HepG2 (cell line): Measurements from ENCODE around the gene DNAJC7. TPM values are rescaled to one million over a fixed set of nuclear protein-coding genes. Genes with fewer than 3 reads are reported as not detected.

ENCODE experiments used
- ARID3A ChIP-seq: IDR thresholded peaks from 2 replicates; pipeline ENCODE4 v1.6.1; 2012; ENCODE audit warnings: low read depth, low read length, improper control_type of control experiment
- GRHL1 ChIP-seq: sonication (generic); formaldehyde crosslinking; conservative IDR thresholded peaks from 2 replicates; pipeline ENCODE4 v1.8.0; 2022; ENCODE audit warnings: missing genetic modification reagents
- JUNB ChIP-seq: sonication (generic); formaldehyde crosslinking; IDR thresholded peaks from 2 replicates; pipeline ENCODE4 v1.8.0; 2022; ENCODE audit warnings: missing genetic modification reagents, mild to moderate bottlenecking, borderline replicate concordance
- MNT ChIP-seq: fragments of 450-650 bp; IDR thresholded peaks from 2 replicates; pipeline ENCODE4 v1.6.1; 2016
- NAIF1 ChIP-seq: sonication (generic); formaldehyde crosslinking; IDR thresholded peaks from 2 replicates; pipeline ENCODE4 v1.5.0; 2020; ENCODE audit warnings: mild to moderate bottlenecking, missing genetic modification reagents, borderline replicate concordance
- NCOA2 ChIP-seq: sonication (generic); formaldehyde crosslinking; IDR thresholded peaks from 2 replicates; pipeline ENCODE4 v1.8.0; 2022; ENCODE audit warnings: inconsistent platforms
- NFATC3 ChIP-seq: sonication (generic); formaldehyde crosslinking; IDR thresholded peaks from 2 replicates; pipeline ENCODE4 v1.5.1; 2020; ENCODE audit warnings: mild to moderate bottlenecking, missing genetic modification reagents
- RELA ChIP-seq: sonication (generic); formaldehyde crosslinking; IDR thresholded peaks from 2 replicates; pipeline ENCODE4 v1.4.0; 2020; ENCODE audit warnings: missing genetic modification reagents
- RFX5 ChIP-seq: IDR thresholded peaks from 2 replicates; pipeline ENCODE4 v1.6.1; 2011; ENCODE audit warnings: low read depth, low read length, improper control_type of control experiment
- RXRA ChIP-seq: sonication (generic); formaldehyde crosslinking; IDR thresholded peaks from 2 replicates; pipeline ENCODE4 v1.5.1; 2020; ENCODE audit warnings: missing genetic modification reagents
- SRSF9 ChIP-seq: fragments of 200-400 bp; formaldehyde crosslinking; IDR thresholded peaks from 2 replicates; pipeline ENCODE4 v1.6.1; 2018; ENCODE audit warnings: borderline replicate concordance, mild to moderate bottlenecking, low read depth, low read length; ENCODE audit not compliant: insufficient read depth, poor library complexity, severe bottlenecking
- TAF1 ChIP-seq: sonication (generic); formaldehyde crosslinking; IDR thresholded peaks from 2 replicates; pipeline ENCODE4 v1.4.0; 2020; ENCODE audit warnings: missing genetic modification reagents
- ZBTB21 ChIP-seq: sonication (generic); formaldehyde crosslinking; IDR thresholded peaks from 2 replicates; pipeline ENCODE4 v1.4.0; 2020; ENCODE audit warnings: missing genetic modification reagents
- ZKSCAN8 ChIP-seq: IDR thresholded peaks from 2 replicates; pipeline ENCODE4 v1.6.1; 2016; ENCODE audit warnings: borderline replicate concordance, missing genetic modification reagents, missing compliant biosample characterization
- ZMAT5 ChIP-seq: sonication (generic); formaldehyde crosslinking; IDR thresholded peaks from 2 replicates; pipeline ENCODE4 v1.5.0; 2020; ENCODE audit warnings: mild to moderate bottlenecking, low read depth, missing genetic modification reagents, borderline replicate concordance
- ZNF230 ChIP-seq: sonication (generic); formaldehyde crosslinking; IDR thresholded peaks from 2 replicates; pipeline ENCODE4 v1.4.0; 2020; ENCODE audit warnings: mild to moderate bottlenecking, missing genetic modification reagents
- ZNF232 ChIP-seq: sonication (generic); formaldehyde crosslinking; IDR thresholded peaks from 2 replicates; pipeline ENCODE4 v1.4.0; 2020; ENCODE audit warnings: missing genetic modification reagents, borderline replicate concordance
- ZNF280D ChIP-seq: sonication (generic); formaldehyde crosslinking; IDR thresholded peaks from 2 replicates; pipeline ENCODE4 v1.5.1; 2020; ENCODE audit warnings: mild to moderate bottlenecking, missing genetic modification reagents
- ZNF292 ChIP-seq: sonication (generic); formaldehyde crosslinking; IDR thresholded peaks from 2 replicates; pipeline ENCODE4 v1.8.1; 2022; ENCODE audit warnings: mild to moderate bottlenecking, low read depth, missing genetic modification reagents, borderline replicate concordance
- ZNF382 ChIP-seq: sonication (generic); formaldehyde crosslinking; IDR thresholded peaks from 2 replicates; pipeline ENCODE4 v1.5.0; 2020; ENCODE audit warnings: missing genetic modification reagents, mild to moderate bottlenecking, borderline replicate concordance
- ZNF510 ChIP-seq: sonication (generic); formaldehyde crosslinking; IDR thresholded peaks from 2 replicates; pipeline ENCODE4 v1.4.0; 2020; ENCODE audit warnings: low read depth, mild to moderate bottlenecking, missing genetic modification reagents
- ZNF557 ChIP-seq: sonication (generic); formaldehyde crosslinking; IDR thresholded peaks from 2 replicates; pipeline ENCODE4 v1.4.0; 2020; ENCODE audit warnings: missing genetic modification reagents
- ZNF768 ChIP-seq: sonication (generic); formaldehyde crosslinking; IDR thresholded peaks from 2 replicates; pipeline ENCODE4 v1.4.0; 2020; ENCODE audit warnings: missing genetic modification reagents
- ZNF816 ChIP-seq: sonication (generic); formaldehyde crosslinking; IDR thresholded peaks from 2 replicates; pipeline ENCODE4 v1.8.0; 2022; ENCODE audit warnings: missing genetic modification reagents, mild to moderate bottlenecking, borderline replicate concordance
- polyA plus RNA-seq, 8 experiments: library from polyadenylated mRNA; depleted of rRNA in 3 of 8; stranded (reverse) in 7 of 8; unstranded in 1 of 8; fragments of >200 nt; fragmentation: Illumina TruSeq in 4 of 8; extraction: Trizol in 4 of 8; gene quantifications; 2 replicates each; pipeline versions ENCODE4 v1.2.1 to v1.2.3, GENCODE V29; 2011 to 2016; ENCODE audit warnings: low read depth in 4 of 8, missing spikeins in 1 of 8, mixed read lengths in 1 of 8; ENCODE audit not compliant: insufficient read depth in 1 of 8
- total RNA-seq, 5 experiments: library from RNA; depleted of rRNA; stranded (reverse); fragments of >200 nt; fragmentation: Illumina TruSeq; extraction: Trizol; gene quantifications; 2 replicates each; pipeline ENCODE4 v1.2.3, GENCODE V29; 2016; ENCODE audit warnings: low read depth in 1 of 5

Gene DNAJC7
- total and polyA plus RNA-seq, 2 of the 13 experiments (the other 11 are each of a cell fraction or from before 2014, with no cell fraction given): 47.7 to 132 TPM

- no peak for TF ChIP-seq GRHL1 (CRISPR knock-in tag)
- no peak for TF ChIP-seq ZNF557 (CRISPR knock-in tag)
- no peak for TF ChIP-seq MNT
- TF ChIP-seq ARID3A: no peak
- no peak for TF ChIP-seq SRSF9
- TF ChIP-seq ZNF280D: no peak
- no peak for TF ChIP-seq JUNB
- TF ChIP-seq ZNF382 (CRISPR knock-in tag): no peak
- no peak for TF ChIP-seq NAIF1 (CRISPR knock-in tag)
- TF ChIP-seq TAF1 (CRISPR knock-in tag): no peak
- no peak for TF ChIP-seq RXRA
- no peak for TF ChIP-seq ZNF510
- TF ChIP-seq NFATC3: no peak
- no peak for TF ChIP-seq ZNF768 (CRISPR knock-in tag)
- no peak for TF ChIP-seq ZNF816 (CRISPR knock-in tag)
- TF ChIP-seq RFX5: no peak
- no peak for TF ChIP-seq ZNF292 (CRISPR knock-in tag)
- no peak for TF ChIP-seq ZBTB21 (CRISPR knock-in tag)
- TF ChIP-seq ZKSCAN8: no peak
- no peak for TF ChIP-seq ZNF232
- no peak for TF ChIP-seq ZNF230 (CRISPR knock-in tag)
- TF ChIP-seq RELA (CRISPR knock-in tag): no peak
- no peak for TF ChIP-seq NCOA2 (CRISPR knock-in tag)
- no peak for TF ChIP-seq ZMAT5 (CRISPR knock-in tag)
Observed at GRCh38 chr17:42017866-42018200, 594 bp upstream of the DNAJC7 start (continued).
